Midbrain (tissue), 1 donor: ENCODE results near the gene MIOX.

Source experiments
- DNase-seq: peaks from one replicate; lab custom pipeline; 2025; lab: John Stamatoyannopoulos, UW

Gene MIOX

GRCh38 chr22:50490531-50491308 is 4.1 kb downstream of the MIOX start:
- DNase-seq, result no peak

GRCh38 chr22:50497093-50497492 is 10.4 kb downstream of the MIOX start:
- DNase-seq, result no peak

- DNase-seq, result peak; percentile 66
These were observed 11.7 kb downstream of the MIOX start for GRCh38 chr22:50498322-50498890.

GRCh38 chr22:50500452-50500851 is 13.8 kb downstream of the MIOX start:
- no peak for DNase-seq

- DNase-seq, result no peak
These were observed 15.4 kb downstream of the MIOX start for GRCh38 chr22:50502096-50502495.

GRCh38 chr22:50502628-50503474 is 16.2 kb downstream of the MIOX start:
- no peak for DNase-seq

GRCh38 chr22:50503475-50504145 is 17.0 kb downstream of the MIOX start:
- DNase-seq, result no peak

GRCh38 chr22:50504369-50505211 is 17.9 kb downstream of the MIOX start:
- DNase-seq, result no peak

GRCh38 chr22:50505276-50505775 is 18.7 kb downstream of the MIOX start:
- no peak for DNase-seq

- no peak for DNase-seq
These were observed 19.3 kb downstream of the MIOX start for GRCh38 chr22:50505776-50506610.

- no peak for DNase-seq
These were observed 20.2 kb downstream of the MIOX start for GRCh38 chr22:50506611-50507420.

GRCh38 chr22:50507421-50507990 is 20.8 kb downstream of the MIOX start, which contains the start of gene LMF2:
TSS of gene LMF2 (minus strand) at chr22:50507702. CDS start at chr22:50507675, 27 bp downstream.
- peak; percentile 95 for DNase-seq

- peak; percentile 98 for DNase-seq
These were observed 21.6 kb downstream of the MIOX start, which contains the start of gene NCAPH2 for GRCh38 chr22:50507991-50508884. TSS of gene NCAPH2 (plus strand) at chr22:50508224. CDS start at chr22:50508338, 114 bp downstream.

GRCh38 chr22:50508897-50509296 is 22.2 kb downstream of the MIOX start:
- no peak for DNase-seq

GRCh38 chr22:50513175-50513574 is 26.5 kb downstream of the MIOX start:
- DNase-seq, result no peak

GRCh38 chr22:50516068-50516467 is 29.4 kb downstream of the MIOX start:
- DNase-seq, result no peak

- no peak for DNase-seq
These were observed 30.2 kb downstream of the MIOX start for GRCh38 chr22:50516891-50517290.
